GM21786 (cell line): ENCODE results near the gene FGFRL1.
"Not testable (repeated sequence)": the region's sequence is repeated elsewhere in the genome, so short reads cannot be mapped to it uniquely, and the experiment has no call there.

Experiments used
- ATAC-seq: cut with Tn5 transposase; IDR thresholded peaks from one replicate; pipeline ENCODE4 v1.9.1; 2021; ENCODE audit not compliant: unreplicated experiment

Gene FGFRL1

DNA sequence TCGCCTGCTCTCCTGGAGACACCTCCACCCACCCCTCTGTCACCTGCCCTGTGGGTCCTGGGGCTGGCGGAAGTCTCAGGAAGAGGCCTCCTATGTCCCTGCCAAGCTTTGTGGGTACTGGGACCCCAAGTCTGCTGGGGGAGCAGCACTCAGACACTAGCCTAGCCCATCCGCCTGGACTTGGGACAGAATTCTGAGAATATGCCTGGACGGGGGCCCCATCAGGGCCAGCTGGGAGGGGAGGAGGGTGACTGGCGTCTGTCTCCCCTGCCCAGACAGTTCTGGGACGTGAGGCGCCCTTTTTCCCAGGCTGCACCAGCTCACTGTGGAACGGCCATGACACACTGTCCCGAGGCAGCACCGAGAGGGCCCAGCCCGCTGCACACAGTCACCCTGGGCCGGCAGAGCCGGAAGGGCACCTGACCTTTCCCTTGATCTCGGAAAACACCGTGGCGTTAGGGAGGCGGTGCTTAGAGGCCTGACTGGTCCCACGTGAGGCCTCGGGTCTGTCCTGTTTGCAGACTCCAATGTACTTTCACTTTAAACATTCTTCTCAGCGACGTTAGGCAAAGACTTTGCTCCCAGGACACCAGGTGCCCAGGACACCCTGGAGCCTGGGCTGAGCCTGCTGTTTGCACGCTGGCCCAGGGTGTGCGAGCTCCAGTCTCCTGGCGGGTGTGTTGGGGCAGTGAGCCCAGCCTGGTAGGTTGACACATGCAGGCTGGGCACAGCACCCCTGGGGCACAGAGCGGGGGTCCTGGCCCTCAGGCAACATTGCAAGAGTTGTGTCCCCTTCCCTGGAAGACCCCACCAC is 18.9 kb upstream of the FGFRL1 start:
- ATAC-seq, result no peak

DNA sequence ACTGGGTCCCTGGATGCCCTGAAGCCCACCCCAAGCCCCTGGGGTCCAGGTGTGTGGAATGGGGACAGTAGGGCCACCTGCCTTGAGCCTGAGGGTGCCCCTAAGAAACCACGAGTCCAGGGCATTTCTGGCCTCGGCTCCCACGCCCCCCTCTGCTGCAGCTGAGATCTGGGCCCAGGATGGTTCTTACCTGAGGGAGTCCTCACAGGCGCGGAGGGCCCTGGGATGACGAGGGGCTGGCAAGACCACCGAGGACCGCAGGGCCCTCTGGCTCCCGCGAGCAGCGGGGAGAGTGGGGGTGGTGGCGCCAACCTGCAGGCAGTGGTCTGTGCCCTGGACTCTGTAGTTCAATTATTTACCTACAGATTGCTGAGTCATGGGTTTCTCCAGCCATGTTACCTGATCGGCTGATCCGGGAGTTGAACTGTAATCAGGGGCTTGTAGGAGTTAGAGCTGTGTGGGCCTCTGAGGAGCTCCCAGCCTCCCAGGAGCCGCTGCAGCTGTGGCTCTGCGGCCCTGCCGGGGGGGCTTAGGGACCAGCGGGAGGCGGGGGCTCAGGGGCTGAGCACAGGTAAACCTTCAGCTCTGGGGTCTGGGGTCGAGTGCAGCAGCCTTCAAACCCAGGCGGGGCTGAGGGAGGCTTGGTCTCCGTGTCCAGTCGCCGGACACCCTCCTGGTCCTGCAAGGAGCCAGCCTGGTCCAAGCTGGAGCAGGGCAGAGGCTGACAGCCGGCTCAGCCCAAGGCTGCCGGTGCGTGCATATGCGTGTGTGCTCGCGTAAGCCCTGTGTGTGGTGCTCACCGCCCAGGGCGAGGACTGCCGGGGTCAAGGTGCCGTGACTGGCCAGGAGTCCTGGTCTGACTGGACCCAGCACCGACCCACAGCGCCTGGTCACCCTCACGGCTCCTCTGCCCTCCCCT is 18.1 kb upstream of the FGFRL1 start, which contains the start of gene SLC26A1:
TSS of gene SLC26A1 (minus strand) at position 294 of the 919 bp plus-strand sequence. CDS start 1,701 bp downstream, outside the sequence.
- ATAC-seq, result no peak

DNA sequence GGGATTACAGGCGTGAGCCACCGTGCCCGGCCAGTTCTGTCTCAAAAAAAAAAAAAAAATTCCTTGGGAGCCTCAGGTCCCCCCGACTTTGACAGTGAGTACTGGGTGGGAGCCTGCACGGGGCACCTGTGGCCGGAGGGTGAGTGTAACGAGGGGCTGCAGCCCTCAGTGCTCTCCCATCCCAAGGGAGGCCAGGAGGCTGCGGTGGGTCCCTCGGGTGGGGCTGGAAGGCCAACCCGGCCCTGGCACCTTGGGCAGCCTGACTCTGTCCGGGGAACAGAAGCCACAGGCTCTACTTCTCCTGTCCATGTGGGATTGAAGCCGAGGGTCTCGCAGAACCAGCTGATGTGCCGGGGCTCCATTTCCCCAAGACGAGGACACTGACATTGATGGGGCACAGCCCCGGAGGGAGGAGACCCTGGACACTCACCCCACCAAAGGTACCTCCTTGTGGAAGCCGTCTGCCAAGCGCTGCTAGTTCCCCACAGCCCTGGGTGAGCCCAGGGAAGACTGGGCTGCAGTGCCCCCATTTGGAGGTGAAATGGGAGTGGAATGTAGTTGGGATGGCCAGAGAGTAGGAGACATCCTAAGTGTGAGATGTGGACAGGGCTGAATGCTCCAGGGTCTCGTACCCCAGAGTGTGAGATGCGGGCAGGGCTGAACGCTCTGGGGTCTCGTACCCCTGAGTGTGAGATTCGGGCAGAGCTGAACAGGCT is 16.0 kb upstream of the FGFRL1 start:
- ATAC-seq, result no peak

DNA sequence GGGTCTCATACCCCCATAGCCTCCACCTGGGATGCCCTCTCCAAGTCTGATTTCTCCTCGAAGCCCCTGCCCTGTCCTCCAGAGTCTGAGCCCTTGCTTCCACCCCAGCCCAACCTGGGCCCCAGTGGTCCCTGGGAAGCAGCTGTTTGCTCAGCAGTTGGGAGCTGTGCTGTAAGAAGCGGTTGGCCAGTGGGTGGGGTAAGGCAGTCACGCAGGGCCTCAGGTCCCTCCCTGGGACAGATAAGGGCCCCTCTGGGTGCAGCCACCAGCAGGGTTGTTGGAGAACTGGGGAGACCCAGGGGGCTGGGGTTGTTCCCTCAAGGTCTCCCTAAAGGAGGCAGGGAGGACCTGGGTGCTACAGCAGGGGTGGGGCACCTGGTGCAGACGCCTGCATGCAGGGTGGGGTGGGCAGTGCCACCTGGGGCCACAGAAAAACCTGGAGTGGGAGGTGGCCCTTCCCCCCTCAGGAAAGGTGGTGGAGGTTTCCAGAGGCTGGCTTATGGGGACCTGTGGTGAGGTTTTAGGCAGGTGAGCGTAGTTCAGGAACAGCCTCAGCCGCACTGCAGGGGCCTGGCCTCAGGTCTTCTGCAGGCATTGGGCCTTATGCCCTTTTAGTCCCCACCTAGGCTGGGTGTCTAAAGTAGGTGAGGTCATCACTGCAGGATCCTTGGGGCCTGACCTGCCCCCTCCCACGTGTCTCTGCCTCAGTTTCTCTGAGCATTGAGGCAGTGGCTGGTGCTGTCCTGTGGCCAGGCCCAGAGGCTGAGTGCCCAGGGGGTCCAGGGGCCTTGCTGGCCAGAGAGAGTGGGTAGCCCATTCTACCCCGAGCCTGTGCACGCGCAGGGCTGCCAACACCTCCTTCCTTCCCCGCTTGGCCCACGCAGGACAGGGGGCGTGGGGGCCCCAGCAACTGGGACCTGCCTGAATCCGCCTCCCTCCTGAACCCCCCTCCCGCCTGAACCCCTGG is 15.1 kb upstream of the FGFRL1 start:
- no peak for ATAC-seq

DNA sequence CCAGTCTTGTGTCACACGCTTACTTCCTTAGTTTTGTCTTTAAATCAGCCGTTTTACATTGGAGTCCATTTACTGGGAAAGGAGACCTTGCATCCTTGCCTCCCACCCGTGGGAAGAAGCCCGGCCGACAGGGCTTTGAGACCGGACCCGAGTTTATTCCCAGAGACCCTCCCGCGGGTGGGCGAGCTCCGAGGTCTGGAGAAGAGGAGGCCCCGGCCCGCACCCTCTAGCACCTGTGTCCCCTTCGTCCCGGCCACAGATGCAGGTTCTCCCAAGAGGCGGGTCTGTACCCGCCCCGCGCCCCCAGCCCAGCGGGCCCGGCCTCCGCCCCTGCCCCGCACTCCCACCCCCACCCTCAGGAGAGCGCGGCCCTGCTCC is 14.4 kb upstream of the FGFRL1 start:
- no peak for ATAC-seq

DNA sequence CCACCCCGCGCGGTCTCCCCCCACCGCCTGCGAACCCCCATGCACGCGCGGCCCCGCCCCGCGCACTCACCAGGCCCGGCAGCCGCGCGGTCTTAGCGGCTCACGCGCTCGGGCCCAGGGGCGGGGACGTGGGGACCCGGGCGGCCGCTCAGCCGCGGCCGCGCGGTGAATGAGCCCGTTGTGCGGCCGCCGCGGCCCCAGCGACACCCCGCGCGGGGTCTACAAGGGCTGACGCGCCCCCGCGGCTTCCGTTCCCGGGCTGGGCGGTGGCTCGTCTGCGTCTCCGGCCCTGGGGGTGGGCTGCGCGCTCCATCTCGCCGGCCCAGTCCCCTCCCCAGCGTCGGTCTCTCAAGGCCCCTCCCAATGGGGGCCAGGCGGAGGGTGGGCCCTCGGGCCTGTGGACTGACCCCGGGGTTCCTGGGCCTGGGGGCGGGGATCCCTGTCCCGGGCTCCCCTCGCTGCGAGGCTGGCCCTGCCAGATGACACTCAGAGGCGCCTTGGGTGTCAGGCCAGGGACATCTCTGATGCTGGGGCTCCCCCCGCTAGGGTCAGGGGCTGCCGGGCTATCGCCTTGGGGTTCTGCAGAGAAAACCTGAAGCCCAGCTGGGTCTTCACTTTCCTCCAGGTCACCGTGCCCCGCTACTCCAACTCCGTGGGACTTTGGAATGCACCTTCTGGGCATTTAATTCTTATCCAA is 13.9 kb upstream of the FGFRL1 start:
- ATAC-seq, result no peak

DNA sequence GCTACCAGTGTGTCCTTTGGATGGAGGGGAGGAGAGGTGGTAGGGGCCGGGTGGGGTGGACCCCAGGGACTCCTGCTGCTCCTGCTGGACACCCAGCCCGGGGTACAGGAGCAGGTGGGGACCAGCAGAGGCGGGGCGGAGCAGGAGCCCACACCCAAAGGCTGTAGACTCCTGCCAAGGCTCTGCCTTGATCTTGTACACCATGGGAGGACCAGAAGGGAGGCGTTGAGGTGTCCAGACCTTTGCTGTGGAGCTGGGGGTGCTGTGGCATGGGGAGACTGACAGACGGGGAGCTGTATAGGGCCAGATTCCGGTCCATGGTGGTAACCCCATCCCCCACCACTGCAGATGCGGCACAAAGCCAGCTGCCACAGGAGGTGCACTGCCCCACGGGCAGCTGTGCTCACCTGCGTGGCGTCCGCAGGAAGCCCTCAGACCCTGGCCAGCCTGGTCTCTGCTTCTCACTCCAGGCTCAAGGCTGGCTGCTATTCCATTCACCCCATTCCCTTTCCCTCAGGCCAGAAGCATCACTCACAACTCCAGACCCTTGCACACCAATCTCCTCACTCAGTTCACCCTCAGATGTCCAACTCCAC is 13.2 kb upstream of the FGFRL1 start:
- no peak for ATAC-seq

DNA sequence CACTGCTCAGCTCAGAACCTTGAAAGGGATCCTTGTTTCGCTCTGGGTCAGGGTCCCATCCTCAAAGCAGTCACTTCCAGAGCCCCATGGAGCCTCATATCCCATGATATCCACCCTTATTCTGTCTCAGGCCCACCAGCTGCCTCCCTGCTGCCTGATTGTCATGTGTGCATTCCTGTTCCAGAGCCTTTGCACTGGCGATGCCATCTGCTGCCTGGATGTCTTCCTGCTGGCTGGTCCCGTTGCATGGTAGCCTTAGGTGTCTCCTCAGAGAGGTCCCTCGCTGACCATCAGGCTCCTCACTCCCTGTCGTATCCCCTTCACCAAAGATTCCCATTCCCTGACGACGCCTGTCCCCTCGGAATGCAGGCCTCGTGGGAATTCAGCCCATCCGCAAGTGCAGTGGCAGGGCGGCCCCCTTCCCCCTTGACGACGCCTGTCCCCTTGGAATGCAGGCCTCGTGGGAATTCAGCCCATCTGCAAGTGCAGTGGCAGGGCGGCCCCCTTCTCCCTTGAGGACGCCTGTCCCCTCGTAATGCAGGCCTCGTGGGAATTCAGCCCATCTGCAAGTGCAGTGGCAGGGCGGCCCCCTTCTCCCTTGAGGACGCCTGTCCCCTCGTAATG is 12.1 kb upstream of the FGFRL1 start:
- not testable (repeated sequence) for ATAC-seq

DNA sequence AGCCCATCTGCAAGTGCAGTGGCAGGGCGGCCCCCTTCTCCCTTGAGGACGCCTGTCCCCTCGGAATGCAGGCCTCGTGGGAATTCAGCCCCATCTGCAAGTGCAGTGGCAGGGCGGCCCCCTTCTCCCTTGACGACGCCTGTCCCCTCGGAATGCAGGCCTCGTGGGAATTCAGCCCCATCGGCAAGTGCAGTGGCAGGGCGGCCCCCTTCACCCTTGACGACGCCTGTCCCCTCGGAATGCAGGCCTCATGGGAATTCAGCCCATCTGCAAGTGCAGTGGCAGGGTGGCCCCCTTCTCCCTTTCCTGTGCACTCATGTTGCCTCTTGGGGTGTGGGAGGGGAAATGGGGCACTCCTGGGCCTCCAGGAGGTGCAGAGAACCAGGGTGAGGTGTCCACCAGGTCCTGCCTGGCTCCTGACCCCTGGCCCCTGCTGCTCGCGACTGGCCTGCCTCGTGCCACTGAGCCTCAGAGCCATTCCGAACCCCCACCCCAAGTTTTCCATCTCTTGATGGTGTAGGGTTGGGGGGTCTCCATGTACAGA is 11.5 kb upstream of the FGFRL1 start:
- ATAC-seq, result no peak

DNA sequence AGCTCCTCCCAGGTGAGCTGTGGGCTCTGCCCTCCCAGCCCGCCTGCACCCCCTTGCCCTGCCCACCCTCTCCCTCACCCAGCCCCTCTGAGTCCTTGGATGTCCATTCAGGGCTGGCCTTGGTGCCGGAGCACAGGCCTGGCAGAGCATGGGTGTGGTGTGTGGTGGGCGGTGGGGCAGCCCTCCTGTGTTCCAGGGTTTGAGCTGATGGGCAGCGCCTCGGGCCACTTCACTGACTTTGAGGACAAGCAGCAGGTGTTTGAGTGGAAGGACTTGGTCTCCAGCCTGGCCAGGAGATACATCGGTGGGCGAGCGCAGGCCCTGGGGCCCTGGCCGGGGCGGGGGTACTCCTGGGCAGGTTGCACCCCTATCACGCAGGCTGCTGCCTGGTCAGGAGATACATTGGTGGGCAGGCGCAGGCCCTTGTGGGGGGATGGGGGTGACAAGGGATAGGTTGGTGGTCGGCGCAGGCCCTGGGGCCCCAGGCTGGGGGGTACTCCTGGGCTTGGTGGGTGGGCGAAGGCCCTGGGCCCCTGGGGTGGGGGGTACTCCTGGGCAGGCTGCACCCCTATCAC is 10.7 kb upstream of the FGFRL1 start:
- no peak for ATAC-seq

DNA sequence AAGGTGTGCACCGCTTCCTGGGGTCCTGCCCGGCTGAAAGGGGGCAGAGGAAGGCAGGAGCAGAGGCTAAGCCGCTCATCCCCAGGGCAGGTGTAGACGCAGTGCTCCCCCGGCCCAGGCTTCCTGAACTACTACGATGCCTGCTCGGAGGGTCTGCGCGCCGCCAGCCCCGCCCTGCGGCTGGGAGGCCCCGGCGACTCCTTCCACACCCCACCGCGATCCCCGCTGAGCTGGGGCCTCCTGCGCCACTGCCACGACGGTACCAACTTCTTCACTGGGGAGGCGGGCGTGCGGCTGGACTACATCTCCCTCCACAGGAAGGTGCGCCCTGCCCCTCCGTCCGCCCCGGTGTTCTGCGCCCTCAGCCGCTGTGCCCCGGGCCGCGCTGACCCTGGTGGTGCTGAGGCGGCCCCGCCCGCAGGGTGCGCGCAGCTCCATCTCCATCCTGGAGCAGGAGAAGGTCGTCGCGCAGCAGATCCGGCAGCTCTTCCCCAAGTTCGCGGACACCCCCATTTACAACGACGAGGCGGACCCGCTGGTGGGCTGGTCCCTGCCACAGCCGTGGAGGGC is 9.8 kb upstream of the FGFRL1 start:
- no peak for ATAC-seq

DNA sequence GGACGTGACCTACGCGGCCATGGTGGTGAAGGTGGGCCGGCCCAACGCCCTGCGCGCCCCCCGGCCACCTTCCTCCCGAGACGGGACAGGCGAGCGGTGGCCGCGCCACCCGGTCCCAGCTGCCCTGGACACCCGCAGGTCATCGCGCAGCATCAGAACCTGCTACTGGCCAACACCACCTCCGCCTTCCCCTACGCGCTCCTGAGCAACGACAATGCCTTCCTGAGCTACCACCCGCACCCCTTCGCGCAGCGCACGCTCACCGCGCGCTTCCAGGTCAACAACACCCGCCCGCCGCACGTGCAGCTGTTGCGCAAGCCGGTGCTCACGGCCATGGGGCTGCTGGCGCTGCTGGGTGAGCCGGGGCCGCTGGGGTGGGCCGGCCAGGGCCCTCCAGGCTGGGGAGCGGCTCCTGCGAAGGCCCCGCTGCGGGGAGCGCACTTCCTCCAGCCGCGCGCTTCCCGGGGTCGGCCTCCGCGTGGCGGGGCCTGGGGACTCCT is 9.2 kb upstream of the FGFRL1 start:
- no peak for ATAC-seq

DNA sequence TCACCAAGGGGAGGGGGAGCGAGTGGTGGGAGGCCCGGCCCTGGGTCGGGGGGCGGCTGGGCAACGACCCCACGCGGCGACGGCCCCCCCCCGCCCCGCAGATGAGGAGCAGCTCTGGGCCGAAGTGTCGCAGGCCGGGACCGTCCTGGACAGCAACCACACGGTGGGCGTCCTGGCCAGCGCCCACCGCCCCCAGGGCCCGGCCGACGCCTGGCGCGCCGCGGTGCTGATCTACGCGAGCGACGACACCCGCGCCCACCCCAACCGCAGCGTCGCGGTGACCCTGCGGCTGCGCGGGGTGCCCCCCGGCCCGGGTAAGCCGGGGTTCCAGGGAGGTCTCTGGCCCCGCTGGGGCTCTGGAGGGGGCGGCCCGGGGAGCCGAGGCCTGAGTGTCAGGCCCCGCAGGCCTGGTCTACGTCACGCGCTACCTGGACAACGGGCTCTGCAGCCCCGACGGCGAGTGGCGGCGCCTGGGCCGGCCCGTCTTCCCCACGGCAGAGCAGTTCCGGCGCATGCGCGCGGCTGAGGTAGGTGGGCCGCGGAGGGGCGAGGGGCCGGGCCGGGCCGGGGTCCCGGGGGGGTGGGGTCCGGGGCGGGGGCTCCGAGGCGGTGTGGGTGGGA is 8.7 kb upstream of the FGFRL1 start:
- no peak for ATAC-seq

DNA sequence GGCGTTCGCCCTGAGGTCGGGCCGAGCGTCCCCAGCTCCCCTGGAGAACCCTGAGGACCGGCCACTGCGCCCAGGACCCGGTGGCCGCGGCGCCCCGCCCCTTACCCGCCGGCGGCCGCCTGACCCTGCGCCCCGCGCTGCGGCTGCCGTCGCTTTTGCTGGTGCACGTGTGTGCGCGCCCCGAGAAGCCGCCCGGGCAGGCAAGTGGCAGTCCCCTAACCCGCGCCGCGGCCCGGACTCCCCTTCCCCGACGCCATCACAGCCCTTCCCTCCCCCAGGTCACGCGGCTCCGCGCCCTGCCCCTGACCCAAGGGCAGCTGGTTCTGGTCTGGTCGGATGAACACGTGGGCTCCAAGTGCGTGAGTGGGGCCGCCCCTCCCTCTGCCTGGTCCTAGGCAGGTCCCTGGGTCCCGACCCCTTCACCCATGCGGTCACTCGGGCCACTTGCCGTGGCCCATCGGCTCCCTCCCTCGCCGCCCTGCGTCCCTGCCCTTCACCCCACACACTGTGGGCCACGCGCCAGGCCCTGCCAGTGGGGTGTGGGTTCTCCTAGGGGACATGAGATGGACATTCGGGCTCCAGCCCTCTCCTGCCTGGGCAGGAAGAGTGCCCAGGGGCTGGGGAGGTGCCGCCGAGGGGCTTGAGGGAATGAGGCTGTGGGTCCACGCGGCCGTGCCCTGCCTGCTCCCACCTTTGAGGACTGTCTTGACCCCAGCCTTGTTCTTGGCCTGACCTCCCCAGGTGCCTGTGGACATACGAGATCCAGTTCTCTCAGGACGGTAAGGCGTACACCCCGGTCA is 8.0 kb upstream of the FGFRL1 start:
- ATAC-seq, result no peak

DNA sequence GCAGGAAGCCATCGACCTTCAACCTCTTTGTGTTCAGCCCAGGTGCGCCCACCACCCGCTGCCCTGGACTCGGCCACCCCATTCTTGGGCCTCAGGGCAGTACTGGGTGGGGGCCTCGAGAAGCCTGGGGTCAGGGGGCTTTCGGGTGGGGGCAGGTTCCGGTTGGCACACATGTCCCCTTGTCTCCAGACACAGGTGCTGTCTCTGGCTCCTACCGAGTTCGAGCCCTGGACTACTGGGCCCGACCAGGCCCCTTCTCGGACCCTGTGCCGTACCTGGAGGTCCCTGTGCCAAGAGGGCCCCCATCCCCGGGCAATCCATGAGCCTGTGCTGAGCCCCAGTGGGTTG is 7.4 kb upstream of the FGFRL1 start:
- ATAC-seq, result no peak
